DOHH2 (cell line): Measurements from ENCODE around the gene FAM227B.

Experiments used
- H3F3A ChIP-seq: fragments of 200-600 bp; sonication (generic), shearing (Covaris generic); 2 replicates; pipeline ENCODE4 v1.6.0; 2016; ENCODE audit warnings: antibody characterized with exemption, mild to moderate bottlenecking; ENCODE audit not compliant: control insufficient read depth, insufficient read depth
- H3K27ac ChIP-seq: fragments of 200-600 bp; sonication (generic); 2 replicates; pipeline ENCODE4 v1.5.1; 2014; ENCODE audit warnings: low read depth, mild to moderate bottlenecking, low read length, moderate library complexity
- H3K27me3 ChIP-seq: fragments of 200-600 bp; sonication (generic); 2 replicates; pipeline ENCODE4 v1.6.1; 2014; ENCODE audit warnings: mild to moderate bottlenecking, low read length, mixed read lengths; ENCODE audit not compliant: control insufficient read depth
- H3K36me3 ChIP-seq: fragments of 200-600 bp; sonication (generic); 2 replicates; pipeline ENCODE4 v1.6.1; 2014; ENCODE audit warnings: mild to moderate bottlenecking, low read length, moderate library complexity, mixed read lengths; ENCODE audit not compliant: control insufficient read depth
- H3K4me1 ChIP-seq: fragments of 200-600 bp; sonication (generic); 2 replicates; pipeline ENCODE4 v1.6.1; 2014; ENCODE audit warnings: mild to moderate bottlenecking, low read length, mixed read lengths; ENCODE audit not compliant: control insufficient read depth
- H3K4me2 ChIP-seq: fragments of 200-600 bp; sonication (generic); 2 replicates; pipeline ENCODE4 v1.6.0; 2014; ENCODE audit warnings: mild to moderate bottlenecking, low read length, moderate library complexity
- H3K4me3 ChIP-seq: fragments of 200-600 bp; sonication (generic); 2 replicates; pipeline ENCODE4 v1.5.1; 2014; ENCODE audit warnings: mild to moderate bottlenecking, low read length, mixed read lengths
- H3K79me2 ChIP-seq: fragments of 200-600 bp; sonication (generic); 2 replicates; pipeline ENCODE4 v1.6.1; 2014; ENCODE audit warnings: mild to moderate bottlenecking, low read length, mixed read lengths; ENCODE audit not compliant: control insufficient read depth
- H3K9me2 ChIP-seq: fragments of 200-600 bp; sonication (generic); replicated peaks from 2 replicates; pipeline ENCODE4 v1.6.1; 2014; ENCODE audit warnings: mild to moderate bottlenecking, low read length, mixed read lengths; ENCODE audit not compliant: control insufficient read depth
- H3K9me3 ChIP-seq: fragments of 200-600 bp; sonication (generic); 2 replicates; pipeline ENCODE4 v1.6.1; 2014; ENCODE audit warnings: antibody characterized with exemption, low read length, mixed read lengths; ENCODE audit not compliant: control insufficient read depth, insufficient read depth
- H4K20me1 ChIP-seq: fragments of 200-600 bp; sonication (generic); 2 replicates; pipeline ENCODE4 v1.6.0; 2014; ENCODE audit warnings: low read depth, mild to moderate bottlenecking, antibody characterized with exemption, low read length, moderate library complexity; ENCODE audit not compliant: control insufficient read depth, insufficient read depth
- CTCF ChIP-seq: fragments of 200-600 bp; sonication (generic); IDR thresholded peaks from one replicate; pipeline ENCODE4 v1.5.1; 2014; ENCODE audit warnings: antibody characterized with exemption, mild to moderate bottlenecking, low read depth, low read length; ENCODE audit not compliant: poor library complexity, severe bottlenecking
- EZH2phosphoT487 ChIP-seq: fragments of 200-600 bp; sonication (generic); IDR thresholded peaks from 2 replicates; pipeline ENCODE4 v1.6.1; 2017; ENCODE audit warnings: borderline replicate concordance, mild to moderate bottlenecking, antibody characterized with exemption, low read length, moderate library complexity, mixed read lengths

FAM227B gene

DNA sequence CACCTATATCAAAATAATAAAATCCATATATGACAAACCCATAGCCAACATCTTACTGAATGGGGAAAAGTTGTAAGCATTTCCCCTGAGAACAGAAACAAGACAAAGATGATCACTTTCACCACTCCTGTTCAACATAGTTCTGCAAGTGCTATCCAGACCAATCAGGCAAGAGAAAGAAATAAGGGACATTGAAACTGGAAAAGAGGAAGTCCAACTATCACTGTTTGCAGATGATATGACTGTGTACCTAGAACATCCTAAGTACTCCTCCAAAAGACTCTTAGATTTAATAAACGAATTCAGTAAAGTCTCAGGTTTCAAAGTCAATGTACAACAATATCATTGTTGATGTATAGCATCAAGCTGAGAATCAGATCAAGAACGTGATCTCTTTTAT, 233.1 kb downstream of the FAM227B start:
- Histone ChIP-seq H3F3A (no peaks in the 10 kb centered on the region), H4K20me1 (no peaks in the 10 kb centered on the region), H3K9me3 (no peaks in the 10 kb centered on the region), H3K4me3 (no peak overlapping the region), H3K27me3 (0 out of 2 replicates have a peak, but pooled peaks cover 2% of the 10 kb centered on the region), H3K36me3 (no peaks in the 10 kb centered on the region), H3K27ac (no peak overlapping the region), H3K4me2 (no peak overlapping the region), H3K79me2 (no peaks in the 10 kb centered on the region), H3K9me2 (no peaks in the 10 kb centered on the region), H3K4me1 (peaks cover 13% of the 10 kb centered on the region)
- TF ChIP-seq CTCF (no peak), EZH2phosphoT487 (no peak)

GRCh38 chr15:49383266-49383665, 237.4 kb downstream of the FAM227B start:
- TF ChIP-seq CTCF: no peak
- no peak for TF ChIP-seq EZH2phosphoT487
- Histone ChIP-seq H3K4me3 (peak overlapping the region; percentile 1; the same call in 1 of the 2 replicates), H3K36me3 (no peaks in the 10 kb centered on the region), H3K9me3 (no peaks in the 10 kb centered on the region), H3K4me1 (peaks cover 17% of the 10 kb centered on the region), H3K27ac (peak overlapping the region; percentile 20), H3K9me2 (no peaks in the 10 kb centered on the region), H3K4me2 (peak overlapping the region; percentile 10), H3K79me2 (no peaks in the 10 kb centered on the region), H3K27me3 (no peaks in the 10 kb centered on the region), H4K20me1 (no peaks in the 10 kb centered on the region), H3F3A (no peaks in the 10 kb centered on the region)

GRCh38 chr15:49382394-49382793, 238.2 kb downstream of the FAM227B start:
- H3K4me1 ChIP-seq: peaks cover 17% of the 10 kb centered on the region
- H3K9me3 ChIP-seq: no peaks in the 10 kb centered on the region
- no peaks in the 10 kb centered on the region for H3K36me3 ChIP-seq
- H4K20me1 ChIP-seq: no peaks in the 10 kb centered on the region
- H3K27me3 ChIP-seq: no peaks in the 10 kb centered on the region
- H3K9me2 ChIP-seq: no peaks in the 10 kb centered on the region
- 0 out of 2 replicates have a peak overlapping the region, but pooled peaks have one; percentile 20 for H3K27ac ChIP-seq
- no peaks in the 10 kb centered on the region for H3K79me2 ChIP-seq
- TF ChIP-seq EZH2phosphoT487 (no peak), CTCF (no peak)
- H3K4me2 ChIP-seq: peak overlapping the region; percentile 10; the same call in 1 of the 2 replicates
- H3K4me3 ChIP-seq: peak overlapping the region; percentile 1; the same call in 1 of the 2 replicates
- no peaks in the 10 kb centered on the region for H3F3A ChIP-seq
